Kidney glomerular epithelial cell (primary cell): ENCODE measurements around the gene PCOLCE2.
"Not testable (repeated sequence)": the region's sequence is repeated elsewhere in the genome, so short reads cannot be mapped to it uniquely, and the experiment has no call there.

Experiments used
- DNase-seq: peaks from one replicate; lab custom pipeline; 2025; lab: John Stamatoyannopoulos, UW

The PCOLCE2 gene

DNA sequence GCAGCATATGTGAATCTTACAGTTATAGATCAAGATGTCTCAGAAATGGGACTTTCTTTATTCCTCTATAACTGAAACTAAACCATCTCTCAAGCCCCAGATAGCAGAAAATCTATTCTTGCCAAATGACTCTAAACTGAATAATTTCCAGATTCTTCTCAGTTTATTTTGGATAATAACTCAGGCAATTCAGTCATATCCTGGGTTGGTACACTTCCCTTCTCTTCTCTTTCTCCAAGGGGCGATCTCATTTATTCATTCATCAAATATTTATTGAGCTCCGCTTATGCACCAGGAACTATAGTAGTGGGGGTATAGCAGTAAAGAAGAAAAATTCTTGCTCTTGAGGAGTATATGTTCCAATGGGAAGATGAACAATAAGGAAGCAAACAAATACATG, 13.5 kb upstream of the PCOLCE2 start:
- no peak for DNase-seq

- no peak for DNase-seq
Measured at GRCh38 chr3:142898346-142899213, 9.7 kb upstream of the PCOLCE2 start.

DNA sequence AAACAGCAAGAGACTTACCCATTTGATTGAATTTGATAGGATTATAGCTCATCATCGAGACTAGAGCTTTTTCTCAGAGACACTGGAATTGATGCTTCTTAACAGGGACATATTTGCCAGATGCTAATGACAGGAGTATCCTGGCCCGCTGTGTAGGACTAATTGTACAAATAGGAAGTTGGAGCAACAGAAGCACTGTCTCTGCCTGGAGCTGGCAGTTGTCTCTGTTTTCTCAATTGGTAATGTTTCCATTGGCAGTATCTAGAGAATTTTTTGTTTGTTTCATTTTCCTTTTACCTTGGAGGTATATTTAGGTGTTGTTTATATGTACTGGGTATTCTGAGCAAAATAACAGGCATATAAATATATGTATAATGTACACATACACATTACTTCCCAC, 8.9 kb upstream of the PCOLCE2 start:
- no peak for DNase-seq

- DNase-seq: no peak
Measured at GRCh38 chr3:142896996-142897395, 8.1 kb upstream of the PCOLCE2 start.

- DNase-seq: no peak
Measured at GRCh38 chr3:142896201-142896755, 7.4 kb upstream of the PCOLCE2 start.

DNA sequence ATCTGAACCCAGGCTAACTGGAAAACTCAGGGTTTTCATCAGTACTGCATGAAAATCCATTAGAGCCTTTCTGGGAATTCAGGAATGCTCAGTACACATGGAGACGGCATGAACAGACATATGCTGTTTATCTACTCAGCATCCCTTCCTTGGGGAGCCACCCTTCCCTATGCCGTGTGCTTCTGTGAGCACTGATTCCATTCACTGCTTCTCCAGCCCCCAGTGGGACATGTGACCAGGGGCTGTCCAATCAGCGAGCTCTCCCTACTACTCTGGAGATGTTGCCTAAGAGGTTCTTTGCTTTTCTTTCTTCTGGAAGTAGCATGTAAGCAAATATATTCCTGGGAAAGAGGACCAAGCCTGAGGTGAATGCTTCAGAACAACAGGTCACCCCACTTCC, 5.6 kb upstream of the PCOLCE2 start:
- DNase-seq: no peak

GRCh38 chr3:142892714-142893113, 3.8 kb upstream of the PCOLCE2 start:
- no peak for DNase-seq

GRCh38 chr3:142890592-142890991, 1.7 kb upstream of the PCOLCE2 start:
- no peak for DNase-seq

GRCh38 chr3:142889212-142890014, 530 bp upstream of the PCOLCE2 start:
- DNase-seq: no peak

DNA sequence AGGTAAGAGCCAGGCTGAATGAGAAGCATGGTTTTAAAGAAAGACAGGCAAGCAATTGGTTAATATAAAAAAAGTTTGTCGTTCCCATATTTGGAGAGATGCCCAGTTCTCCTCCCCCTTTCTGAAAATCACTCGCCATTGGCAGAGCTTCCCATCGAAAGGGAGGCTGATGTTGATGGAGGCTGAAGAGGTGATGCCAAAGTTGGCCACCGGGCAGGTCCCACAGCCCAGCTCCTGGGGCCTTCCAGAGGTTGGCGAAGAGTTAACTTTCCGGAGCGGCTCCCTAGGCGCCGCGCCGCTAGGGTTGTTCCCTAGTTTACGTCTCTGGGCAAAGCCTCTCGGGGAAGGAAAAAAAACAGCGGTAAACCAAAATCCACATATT, 793 bp downstream of the PCOLCE2 start:
- DNase-seq: no peak

GRCh38 chr3:142886940-142887339, 1.9 kb downstream of the PCOLCE2 start:
- peak; percentile 20 for DNase-seq

GRCh38 chr3:142886021-142886420, 2.9 kb downstream of the PCOLCE2 start:
- no peak for DNase-seq

GRCh38 chr3:142884531-142884930, 4.4 kb downstream of the PCOLCE2 start:
- DNase-seq: no peak

- not testable (repeated sequence) for DNase-seq
Measured at GRCh38 chr3:142883534-142883933, 5.3 kb downstream of the PCOLCE2 start.

- no peak for DNase-seq
Measured at GRCh38 chr3:142881445-142882224, 7.2 kb downstream of the PCOLCE2 start.

- no peak for DNase-seq
Measured at GRCh38 chr3:142878649-142879300, 10.1 kb downstream of the PCOLCE2 start.

- DNase-seq: peak; percentile 25
Measured at GRCh38 chr3:142876417-142876816, 12.5 kb downstream of the PCOLCE2 start.

GRCh38 chr3:142875583-142876207, 13.2 kb downstream of the PCOLCE2 start:
- DNase-seq: no peak

DNA sequence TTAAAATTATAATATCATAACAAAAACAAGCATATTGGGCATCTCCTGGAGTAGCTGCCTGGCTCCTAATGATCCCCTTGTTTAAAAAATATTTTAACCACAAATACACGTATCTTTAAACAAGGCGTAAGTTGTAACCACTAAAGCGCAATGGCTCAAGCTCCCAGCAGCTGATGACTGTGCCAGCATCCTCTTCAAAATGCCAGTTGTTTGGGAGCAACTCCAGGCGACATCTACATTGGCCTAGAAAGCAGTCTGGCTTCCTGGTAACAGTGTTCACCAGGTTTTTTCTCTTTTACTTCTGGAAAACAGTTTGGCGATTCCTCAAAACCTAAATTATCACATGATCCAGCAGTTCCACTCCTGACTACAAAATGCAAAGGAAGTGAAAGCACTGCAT, 13.8 kb downstream of the PCOLCE2 start:
- DNase-seq: no peak

DNA sequence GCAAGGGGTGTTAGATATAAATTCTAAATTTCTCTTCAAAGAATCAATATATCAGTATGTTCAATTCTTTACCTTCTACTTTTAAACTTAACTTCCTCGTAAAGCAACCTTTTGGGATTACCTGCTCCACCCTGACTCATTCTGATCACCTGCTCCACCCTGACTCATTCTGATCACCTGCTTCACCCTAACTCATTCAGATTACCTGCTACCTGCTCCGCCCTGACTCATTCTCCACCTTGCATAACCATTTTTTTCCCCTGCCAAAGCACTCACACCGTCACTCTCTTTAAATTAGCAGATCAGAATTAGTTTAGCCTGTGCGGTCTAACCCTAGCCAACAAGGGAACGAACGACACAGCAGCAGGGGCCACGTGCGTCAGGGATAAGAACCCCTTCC, 20.5 kb downstream of the PCOLCE2 start:
- DNase-seq: not testable (repeated sequence)
